Endothelial cell of hepatic sinusoid (primary cell): ENCODE results near the gene LPCAT2.
"Not testable (repeated sequence)": the region's sequence is repeated elsewhere in the genome, so short reads cannot be mapped to it uniquely, and the experiment has no call there.

Experiments
- in situ Hi-C: cut with HindIII; loops from 2 replicates; pipeline ENCODE4 v1.10.0; 2017; ENCODE audit warnings: low sequenced_read_pairs

LPCAT2 gene

DNA sequence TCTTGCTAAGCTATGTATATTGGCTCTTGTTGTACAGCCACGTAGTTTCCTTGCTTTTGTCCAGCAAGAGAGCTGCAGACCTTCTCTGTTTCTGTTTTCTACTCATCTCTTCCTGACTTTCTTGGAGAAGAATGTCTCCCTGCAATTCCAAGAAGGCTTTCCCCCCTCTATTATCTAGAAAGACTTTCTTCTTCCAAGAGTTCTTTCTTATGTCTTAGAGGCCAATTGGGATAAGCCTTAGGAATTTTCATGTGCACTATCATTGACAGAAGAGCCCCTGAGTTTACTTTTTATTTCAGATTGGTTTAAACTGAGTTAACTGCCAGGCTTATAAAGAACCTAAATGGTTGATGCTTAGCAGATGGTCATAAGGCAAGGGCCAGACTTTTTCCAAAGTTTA lies 66.6 kb downstream of the LPCAT2 start:
- in situ Hi-C loops: loop anchor here (5.0 kb wide), 1 partner anchor 52 kb away; no protein-coding TSS in a partner anchor

GRCh38 chr16:55576384-55576783 lies 67.5 kb downstream of the LPCAT2 start:
- in situ Hi-C loops: loop anchor here (5.0 kb wide), 1 partner anchor 51 kb away; no protein-coding TSS in a partner anchor

DNA sequence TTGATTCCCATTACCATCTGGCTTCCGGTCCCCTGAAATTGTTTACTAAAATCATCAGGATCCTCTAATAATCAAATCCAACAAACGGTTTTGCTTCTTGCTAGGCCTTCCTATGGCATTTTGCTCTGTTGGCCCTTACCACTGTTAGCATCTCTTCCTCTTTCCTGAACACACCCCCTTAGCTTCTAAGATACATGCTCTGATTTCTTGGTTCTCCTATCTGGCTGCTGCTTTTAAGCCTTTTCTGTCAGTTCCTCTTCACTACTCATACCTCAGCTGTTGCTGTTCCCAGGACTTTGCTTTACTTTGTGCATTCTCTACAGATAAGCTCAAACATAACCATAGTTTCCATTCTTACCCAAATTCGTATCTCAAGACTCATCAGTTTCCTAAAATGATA lies 69.0 kb downstream of the LPCAT2 start:
- in situ Hi-C loops: loop anchor here (5.0 kb wide), 1 partner anchor 49 kb away; no protein-coding TSS in a partner anchor

DNA sequence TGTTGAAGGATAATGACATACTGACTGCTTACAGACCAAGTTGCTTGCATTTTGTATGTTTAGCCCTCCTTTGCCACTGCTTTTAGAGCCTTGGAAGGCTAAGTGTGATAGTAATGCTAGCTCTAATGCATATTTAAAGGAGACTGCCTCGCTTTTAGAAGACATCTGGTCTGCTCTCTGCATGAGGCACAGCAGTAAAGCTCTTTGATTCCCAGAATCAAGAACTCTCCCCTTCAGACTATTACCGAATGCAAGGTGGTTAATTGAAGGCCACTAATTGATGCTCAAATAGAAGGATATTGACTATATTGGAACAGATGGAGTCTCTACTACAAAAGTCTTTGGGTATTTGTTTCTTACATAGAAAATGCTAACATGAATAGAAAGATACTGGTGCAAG lies 76.8 kb downstream of the LPCAT2 start:
- in situ Hi-C loops: no loop called here

- in situ Hi-C loops: no loop called here
Observed at GRCh38 chr16:55588799-55589198, 79.9 kb downstream of the LPCAT2 start.

GRCh38 chr16:55592306-55592705 lies 83.4 kb downstream of the LPCAT2 start:
- in situ Hi-C loops: no loop called here

- in situ Hi-C loops: no loop called here
Observed at GRCh38 chr16:55597928-55598327, 89.1 kb downstream of the LPCAT2 start.

GRCh38 chr16:55605754-55606336 lies 97.0 kb downstream of the LPCAT2 start:
- in situ Hi-C loops: no loop called here

DNA sequence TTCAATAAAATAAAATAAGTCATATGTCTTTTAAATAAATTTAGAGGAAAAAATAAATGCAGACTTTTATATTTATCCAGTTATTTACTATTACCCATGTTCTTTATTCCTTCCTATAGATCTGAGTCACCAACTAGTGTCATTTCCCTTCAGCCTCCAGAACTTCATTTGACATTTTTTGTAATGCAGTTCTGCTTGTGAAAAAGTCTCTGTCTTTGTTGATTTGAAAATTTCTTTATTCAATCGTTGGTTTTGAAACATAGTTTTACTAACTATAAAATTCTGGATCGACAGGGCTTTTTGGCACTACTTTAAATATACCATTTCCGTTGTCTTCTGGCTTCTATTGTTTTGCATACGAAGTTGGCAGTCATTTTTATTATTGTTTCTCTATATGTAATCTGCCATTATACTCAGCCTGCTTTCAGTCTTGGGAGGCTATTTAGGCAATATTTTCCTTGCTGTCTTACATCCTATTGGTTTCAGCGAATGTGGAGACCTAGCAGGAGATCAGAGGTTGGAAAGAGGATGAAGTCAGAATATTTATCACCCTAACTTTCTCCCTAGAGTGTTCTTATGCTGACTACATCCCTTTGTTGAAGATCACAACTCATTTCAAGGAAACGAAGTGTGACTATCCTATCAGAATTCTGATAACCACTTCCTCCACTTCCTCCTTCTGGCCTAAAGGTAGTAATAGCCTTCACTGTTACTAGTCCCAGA lies 104.9 kb downstream of the LPCAT2 start:
- in situ Hi-C loops: no loop called here

GRCh38 chr16:55615071-55615470 lies 106.2 kb downstream of the LPCAT2 start:
- in situ Hi-C loops: no loop called here

GRCh38 chr16:55615670-55616069 lies 106.8 kb downstream of the LPCAT2 start:
- in situ Hi-C loops: not testable (repeated sequence)

DNA sequence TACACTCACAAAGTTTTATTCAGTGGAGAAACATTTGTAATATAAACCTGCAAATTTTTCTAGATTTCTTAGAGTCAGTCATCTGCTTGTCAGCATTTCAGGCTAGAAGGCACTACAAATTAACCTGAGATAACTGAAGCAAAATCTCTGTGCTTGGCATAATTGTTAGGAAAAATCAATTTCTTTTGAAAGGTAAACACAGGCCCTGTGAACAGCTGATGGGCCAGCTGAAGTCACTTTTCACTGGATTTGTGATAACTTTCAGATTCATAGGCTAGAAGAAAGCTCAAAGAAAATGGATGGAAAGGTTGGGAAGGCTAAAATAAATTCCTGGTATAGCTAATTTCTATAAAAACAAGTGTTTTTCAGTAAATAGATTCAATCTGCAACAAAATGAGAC lies 112.9 kb downstream of the LPCAT2 start:
- in situ Hi-C loops: no loop called here

DNA sequence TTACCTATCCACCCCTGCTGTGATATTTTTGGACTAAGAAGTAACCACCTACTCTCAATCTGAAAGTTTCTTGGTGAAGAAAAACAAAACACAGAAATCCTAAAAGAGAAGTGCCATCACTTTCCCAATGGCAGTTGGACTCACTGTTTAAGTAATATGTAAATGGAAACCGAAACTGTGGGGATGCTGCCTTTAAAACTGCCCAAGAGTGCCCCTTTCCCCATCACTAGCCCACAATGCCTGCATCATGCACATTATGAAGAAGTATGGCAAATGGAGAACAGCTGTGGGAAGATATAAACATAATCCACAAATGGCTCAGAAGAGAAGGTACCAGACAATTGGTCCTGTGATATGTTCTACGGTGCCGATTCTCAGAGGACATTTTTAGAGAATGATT lies 113.4 kb downstream of the LPCAT2 start:
- in situ Hi-C loops: no loop called here

GRCh38 chr16:55622930-55623561 lies 114.2 kb downstream of the LPCAT2 start:
- in situ Hi-C loops: no loop called here

GRCh38 chr16:55623640-55624039 lies 114.8 kb downstream of the LPCAT2 start:
- in situ Hi-C loops: no loop called here

DNA sequence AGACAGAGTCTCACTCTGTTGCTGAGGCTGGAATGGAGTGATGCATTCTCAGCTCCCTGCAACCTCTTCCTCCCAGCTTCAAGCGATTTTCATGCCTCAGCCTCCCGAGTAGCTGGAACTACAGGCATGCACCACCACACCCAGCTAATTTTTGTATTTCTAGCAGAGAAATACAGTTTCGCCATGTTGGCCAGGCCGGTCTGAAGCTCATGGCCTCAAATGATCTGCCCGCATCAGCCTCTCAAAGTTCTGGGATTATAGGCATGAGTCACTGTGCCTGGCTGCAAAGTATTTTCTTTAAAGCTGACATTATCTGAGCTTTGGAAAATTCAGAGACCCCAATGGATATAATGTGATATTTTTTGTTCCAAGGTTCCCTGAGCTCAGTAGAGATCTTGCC lies 115.8 kb downstream of the LPCAT2 start:
- in situ Hi-C loops: loop anchor here (5.0 kb wide), 2 partner anchors 47 to 53 kb away; no protein-coding TSS in a partner anchor

DNA sequence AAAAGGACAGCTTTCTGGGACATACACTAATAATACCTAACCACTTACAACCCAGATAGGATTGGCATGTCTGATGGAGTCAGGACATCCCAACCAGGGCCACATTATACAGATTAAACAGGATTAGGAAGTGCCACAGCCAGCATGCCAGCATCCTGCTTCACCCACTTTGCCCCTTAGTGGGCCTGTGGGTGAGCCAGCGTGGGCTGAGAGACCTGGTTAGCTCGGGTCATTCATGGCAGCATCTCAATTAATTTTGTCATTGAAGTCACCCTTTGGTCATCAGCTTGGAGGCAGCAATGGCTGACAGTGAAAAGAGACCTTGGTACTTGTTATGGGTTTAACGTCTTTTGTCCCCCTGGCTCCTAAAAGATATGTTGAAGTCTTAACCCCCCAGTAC lies 117.0 kb downstream of the LPCAT2 start:
- in situ Hi-C loops: loop anchor here (5.0 kb wide), 2 partner anchors 49 to 51 kb away; no protein-coding TSS in a partner anchor

DNA sequence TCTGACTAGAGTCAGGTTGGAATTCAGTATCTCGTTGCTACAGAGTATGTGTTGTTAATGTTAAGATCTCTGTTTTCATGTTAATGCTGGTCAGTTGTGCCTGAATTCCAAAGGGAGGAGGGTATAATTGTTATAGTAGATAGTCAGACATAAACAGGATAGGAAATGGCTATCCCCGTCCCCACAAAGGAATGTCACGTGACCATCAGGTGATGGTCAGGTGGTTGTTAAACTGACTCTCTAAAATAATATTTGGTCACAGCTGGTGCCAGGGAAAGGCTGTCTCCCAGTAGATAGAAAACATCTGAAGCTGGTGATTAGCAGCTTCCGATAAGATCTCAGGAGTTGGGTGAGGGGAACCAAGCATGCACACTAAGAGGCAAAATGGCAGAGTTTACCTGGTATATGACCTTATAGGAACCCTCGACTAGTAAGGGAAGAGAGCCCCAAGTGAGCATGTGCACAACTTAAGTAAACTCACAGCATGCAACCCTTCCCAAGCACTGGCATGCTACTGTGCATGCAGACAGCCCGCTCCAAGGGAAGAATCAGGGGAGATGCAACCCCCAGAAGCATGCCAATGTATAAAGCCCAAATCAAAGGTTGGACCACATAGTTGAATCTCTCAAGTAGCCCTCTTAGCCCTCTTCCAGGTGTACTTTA lies 119.6 kb downstream of the LPCAT2 start:
- in situ Hi-C loops: loop anchor here (5.0 kb wide), 2 partner anchors 49 to 51 kb away; no protein-coding TSS in a partner anchor

GRCh38 chr16:55630774-55631173 lies 121.9 kb downstream of the LPCAT2 start:
- in situ Hi-C loops: no loop called here

- in situ Hi-C loops: no loop called here
Observed at GRCh38 chr16:55632259-55632658, 123.4 kb downstream of the LPCAT2 start.

DNA sequence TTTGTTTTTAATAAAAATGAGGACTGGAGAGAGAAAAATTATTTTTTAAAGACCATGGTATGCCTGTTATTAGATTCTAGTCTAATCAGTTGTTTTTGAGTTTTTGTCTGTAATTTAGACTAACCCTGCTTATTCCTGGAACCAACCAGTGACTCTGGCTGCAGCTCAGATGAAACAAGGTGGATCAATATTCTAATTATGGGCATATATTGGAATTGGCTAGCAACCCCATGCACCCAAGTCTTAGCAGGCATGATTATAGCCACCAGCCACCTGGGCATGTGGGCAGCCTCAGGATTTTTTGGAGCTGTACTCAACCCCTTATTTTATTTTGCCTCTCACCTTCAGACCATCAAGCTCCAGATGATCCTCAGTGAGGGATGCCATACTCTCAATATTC lies 125.3 kb downstream of the LPCAT2 start:
- in situ Hi-C loops: no loop called here
